HG03520 (cell line): ENCODE data around the gene SEC14L6.
"Not testable (repeated sequence)": the region's sequence is repeated elsewhere in the genome, so short reads cannot be mapped to it uniquely, and the experiment has no call there.

ENCODE experiments used
- ATAC-seq: cut with Tn5 transposase; IDR thresholded peaks from one replicate; pipeline ENCODE4 v1.9.1; 2021; ENCODE audit warnings: mild to moderate bottlenecking, moderate library complexity; ENCODE audit not compliant: unreplicated experiment

Gene SEC14L6

DNA sequence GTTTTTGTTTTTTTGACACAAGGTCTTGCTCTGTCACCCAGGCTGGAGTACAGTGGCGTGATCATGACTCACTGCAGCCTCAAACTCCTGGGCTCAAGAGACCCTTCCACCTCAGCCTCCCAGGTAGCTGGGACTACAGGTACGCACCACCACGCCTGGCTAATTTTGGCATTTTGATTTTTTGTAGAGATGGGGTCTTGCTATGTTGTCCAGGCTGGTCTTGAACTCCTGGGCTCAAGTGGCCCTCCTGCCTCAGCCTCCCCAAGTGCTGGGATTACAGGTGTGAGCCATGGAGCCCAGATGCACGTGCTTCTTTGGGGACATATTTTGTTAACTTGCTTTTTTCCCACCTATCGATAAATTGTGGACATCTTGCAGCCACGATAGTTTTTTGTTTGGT lies 20.7 kb upstream of the SEC14L6 start:
- ATAC-seq: not testable (repeated sequence)

GRCh38 chr22:30566125-30566524 lies 19.6 kb upstream of the SEC14L6 start:
- no peak for ATAC-seq

GRCh38 chr22:30565341-30565740 lies 18.8 kb upstream of the SEC14L6 start:
- no peak for ATAC-seq

- no peak for ATAC-seq
Measured at GRCh38 chr22:30564761-30565119, 18.2 kb upstream of the SEC14L6 start.

GRCh38 chr22:30564045-30564760 lies 17.7 kb upstream of the SEC14L6 start:
- no peak for ATAC-seq

DNA sequence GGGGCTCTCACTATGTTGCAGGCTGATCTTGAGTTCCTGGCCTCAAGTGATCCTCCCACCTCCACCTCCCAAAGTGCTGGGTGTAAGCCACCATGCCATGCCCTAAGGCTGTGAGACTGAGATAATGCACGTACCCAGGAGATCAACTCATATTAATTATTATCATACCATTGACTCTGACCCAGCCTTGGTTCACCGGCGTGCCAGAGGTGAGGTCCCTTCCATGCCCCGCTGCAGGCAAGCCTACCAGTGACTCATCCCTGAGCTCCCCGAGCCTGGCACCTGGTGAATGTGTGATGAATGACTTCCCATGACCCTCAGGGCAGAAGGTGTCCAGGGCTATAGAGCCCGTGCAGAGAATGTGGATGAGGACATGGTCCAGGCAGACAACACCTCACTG lies 15.8 kb upstream of the SEC14L6 start:
- ATAC-seq: no peak

DNA sequence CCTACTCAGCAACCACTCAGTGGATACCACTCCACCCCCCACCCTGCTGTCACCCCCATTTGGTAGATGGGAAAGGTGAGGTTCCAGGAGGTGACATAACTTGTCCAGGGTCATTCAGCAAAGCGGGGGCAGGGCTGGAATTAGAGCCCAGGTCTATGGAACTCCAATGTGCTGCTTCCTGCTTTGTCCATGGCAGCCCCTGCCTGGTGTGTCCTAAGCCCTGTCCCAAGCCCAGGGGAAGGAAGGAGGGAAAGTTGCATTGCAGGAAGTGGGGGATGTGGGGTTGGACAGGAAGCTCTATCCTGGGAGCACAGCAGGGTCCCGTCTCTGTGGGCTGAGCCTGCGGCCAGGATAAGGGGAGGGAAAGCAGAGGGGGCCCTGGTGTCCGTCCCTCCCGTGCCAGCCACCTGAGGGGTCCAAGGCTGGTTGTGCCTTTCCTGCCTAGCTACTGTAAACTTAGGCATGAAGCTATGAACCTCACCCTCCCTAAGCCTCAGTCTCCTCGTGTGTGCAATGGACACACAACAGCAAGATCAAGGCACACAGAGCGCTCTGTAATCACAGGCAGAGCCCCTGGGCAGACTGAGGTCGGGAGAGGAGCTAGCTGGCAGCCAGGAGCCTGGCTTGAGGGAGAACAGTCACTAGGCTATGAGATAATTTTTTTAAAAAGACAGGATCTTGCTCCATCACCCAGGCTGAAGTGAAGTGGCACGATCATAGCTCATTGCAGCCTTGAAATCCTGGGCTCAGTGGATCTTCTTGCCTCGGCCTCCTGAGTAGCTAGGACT lies 15.1 kb upstream of the SEC14L6 start:
- no peak for ATAC-seq

- ATAC-seq: not testable (repeated sequence)
Measured at GRCh38 chr22:30560643-30561202, 14.2 kb upstream of the SEC14L6 start.

- no peak for ATAC-seq
Measured at GRCh38 chr22:30559889-30560288, 13.3 kb upstream of the SEC14L6 start.

- no peak for ATAC-seq
Measured at GRCh38 chr22:30557243-30557642, 10.7 kb upstream of the SEC14L6 start.

DNA sequence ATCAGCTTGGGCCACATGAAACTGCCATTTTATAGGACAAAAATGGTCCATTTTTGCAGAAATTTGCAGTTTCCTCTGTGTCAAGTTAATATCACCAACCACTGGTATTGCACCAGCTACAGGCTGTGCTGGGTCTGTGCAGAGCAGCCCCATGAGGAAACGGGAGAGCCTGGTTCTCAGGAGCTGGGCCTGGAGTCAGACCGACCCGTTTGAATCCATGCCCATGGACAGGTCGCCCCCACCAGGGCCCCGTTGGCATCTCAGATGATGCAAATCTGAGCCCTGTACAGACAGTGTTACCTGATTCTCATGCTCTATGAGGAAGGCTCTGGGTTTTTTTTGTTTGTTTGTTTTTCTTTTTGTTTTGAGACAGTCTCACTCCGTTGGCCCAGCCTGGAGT lies 9.8 kb upstream of the SEC14L6 start:
- ATAC-seq: no peak

DNA sequence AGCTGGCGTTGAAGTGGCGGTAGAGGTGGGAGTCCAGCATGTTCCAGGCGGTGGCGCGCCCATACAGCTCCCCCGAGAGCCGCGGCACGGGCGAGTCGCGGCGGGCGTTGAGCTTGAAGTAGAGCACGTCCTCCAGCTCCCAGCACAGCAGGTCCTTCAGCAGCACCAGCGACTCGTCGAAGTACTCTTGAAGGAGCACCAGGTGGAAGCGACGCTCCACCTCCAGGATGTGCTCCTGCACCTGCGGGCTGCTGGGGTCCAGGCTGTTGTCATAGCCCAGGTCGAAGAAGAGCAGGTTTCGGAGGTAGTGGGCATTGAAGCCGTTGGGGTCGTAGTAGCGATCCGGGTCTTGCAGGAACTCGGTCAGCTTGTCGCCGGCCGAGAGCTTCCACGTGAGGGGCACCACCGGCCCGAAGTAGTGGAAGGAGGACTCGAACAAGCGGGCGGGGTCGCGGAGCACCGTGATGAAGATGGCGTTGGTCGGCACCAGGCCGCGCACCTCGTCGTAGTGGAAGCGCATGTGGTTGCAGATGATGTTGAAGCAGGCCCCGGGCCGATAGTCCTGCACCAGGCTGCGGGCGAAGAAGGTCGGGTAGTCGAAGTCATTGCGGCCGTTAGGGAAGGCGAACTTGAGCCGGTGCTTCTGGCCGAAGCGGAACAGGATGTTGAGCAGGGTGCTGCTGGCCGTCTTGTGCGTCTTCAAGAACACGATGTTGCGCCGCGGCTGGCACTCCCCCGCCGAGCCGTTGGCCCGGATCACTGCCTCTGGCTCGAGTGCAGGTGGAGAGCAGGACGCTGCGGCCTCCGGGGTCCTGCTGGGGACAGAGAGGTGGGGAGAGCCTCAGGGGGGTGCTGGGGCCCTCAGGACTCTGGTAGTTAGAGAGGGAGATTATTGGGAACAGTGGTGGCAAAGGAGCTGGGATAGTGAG lies 9.0 kb upstream of the SEC14L6 start:
- no peak for ATAC-seq

GRCh38 chr22:30553971-30554370 lies 7.4 kb upstream of the SEC14L6 start:
- ATAC-seq: no peak

- no peak for ATAC-seq
Measured at GRCh38 chr22:30552719-30553118, 6.2 kb upstream of the SEC14L6 start.

DNA sequence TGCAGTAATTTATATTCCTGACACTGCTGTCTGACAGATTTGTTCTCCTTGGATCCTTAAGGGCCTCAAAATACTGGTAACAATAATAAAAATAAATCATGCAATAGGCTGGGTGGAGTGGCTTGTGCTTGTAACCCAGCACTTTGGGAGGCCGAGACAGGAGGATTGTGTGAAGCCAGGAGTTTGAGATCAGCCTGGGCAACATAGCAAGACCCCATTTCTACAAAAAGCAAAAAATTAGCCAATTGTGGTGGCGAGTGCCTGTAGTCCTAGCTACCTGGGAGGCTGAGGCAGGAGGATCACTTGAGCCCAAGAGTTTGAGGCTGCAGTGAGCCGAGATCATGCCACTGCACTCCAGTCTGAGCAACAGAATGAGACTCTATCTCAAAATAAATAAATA lies 5.3 kb upstream of the SEC14L6 start:
- not testable (repeated sequence) for ATAC-seq

DNA sequence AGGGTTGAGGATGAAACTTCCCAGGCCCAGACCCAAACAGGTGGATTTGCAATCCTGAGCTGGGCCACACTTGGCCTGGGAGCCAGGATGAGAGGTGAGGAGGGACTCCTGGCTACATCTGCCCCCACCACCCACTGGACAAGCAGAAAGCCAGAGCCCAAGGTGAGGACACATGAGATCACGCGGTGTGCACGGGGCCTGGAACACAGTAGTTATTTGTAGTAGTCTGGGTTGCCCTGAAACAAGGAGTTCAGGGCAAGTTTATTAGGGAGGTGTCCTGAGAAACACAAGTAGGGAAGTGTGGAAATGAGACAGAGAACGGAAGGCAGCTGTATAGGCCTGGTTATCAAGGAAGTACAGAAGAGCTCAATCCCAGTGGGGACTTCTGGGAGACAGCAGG lies 647 bp upstream of the SEC14L6 start:
- ATAC-seq: no peak

GRCh38 chr22:30542811-30543188 lies 3.7 kb downstream of the SEC14L6 start:
- ATAC-seq: no peak

DNA sequence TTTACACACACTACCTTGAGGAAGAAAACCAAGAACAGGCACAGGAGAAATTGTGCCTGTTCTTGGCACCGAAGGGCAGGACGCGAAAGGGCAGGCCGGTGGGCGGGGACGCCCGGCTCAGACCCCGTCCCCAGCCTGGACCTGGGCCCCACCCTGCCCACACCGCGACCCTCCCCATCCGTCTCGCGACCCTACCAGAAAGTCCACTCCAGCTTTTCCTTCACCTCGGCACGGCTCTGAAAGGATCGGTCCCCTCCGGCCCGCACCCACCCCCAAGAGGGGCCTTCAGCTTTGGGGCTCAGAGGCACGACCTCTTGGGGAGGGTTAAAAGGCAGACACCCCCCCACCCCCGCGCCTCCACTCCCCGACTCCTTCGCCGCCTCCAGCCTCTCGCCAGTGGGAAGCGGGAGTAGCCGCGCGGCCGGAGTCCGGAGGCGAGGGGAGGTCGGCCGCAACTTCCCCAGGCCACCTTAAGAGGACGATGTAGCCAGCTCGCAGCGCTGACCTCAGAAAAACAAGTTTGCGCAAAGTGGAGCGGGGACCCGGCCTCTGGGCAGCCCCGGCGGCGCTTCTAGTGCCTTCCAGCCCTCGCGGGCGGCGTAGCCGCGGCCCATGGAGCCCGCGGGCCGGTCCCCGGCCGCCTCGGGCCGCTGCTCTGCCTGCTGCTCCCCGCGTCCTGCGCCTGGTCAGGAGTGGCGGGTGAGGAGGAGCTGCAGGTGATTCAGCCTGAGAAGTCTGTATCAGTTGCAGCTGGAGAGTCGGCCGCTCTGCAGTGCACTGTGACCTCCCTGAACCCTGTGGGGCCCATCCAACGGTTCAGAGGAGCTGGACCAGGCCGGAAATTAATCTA lies 4.4 kb downstream of the SEC14L6 start:
- ATAC-seq: no peak

GRCh38 chr22:30541511-30541910 lies 5.0 kb downstream of the SEC14L6 start:
- not testable (repeated sequence) for ATAC-seq

DNA sequence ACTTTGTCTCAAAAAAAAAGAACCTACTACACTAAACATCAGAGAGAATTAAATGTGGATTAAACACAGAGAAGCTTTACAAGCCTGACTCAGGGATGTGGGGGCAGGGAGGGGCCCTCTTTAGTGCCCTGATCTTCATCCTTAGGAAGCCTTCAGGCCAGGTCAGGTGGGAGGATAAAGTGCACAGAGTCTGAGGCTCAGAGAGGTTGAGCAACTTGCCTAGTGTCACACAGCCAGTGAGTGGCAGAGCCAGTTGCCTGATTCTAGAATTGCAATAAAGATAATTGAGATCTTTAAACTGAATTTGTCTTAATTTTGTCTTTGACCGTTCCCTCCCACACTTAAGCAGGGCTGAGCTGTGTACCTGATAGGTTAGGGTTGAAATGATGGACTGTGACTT lies 7.2 kb downstream of the SEC14L6 start:
- ATAC-seq: no peak
